Measurements from ENCODE around the gene FAM171A2. TPM values are rescaled to one million over a fixed set of nuclear protein-coding genes. Genes with fewer than 3 reads are reported as not detected.
A peak's percentile ranks its signal among the peaks of the same experiment; 100 is the strongest.

FAM171A2 gene
- total RNA-seq, 4 donors from 2014 or later, result 0.42 to 2.0 (median 1.2) TPM

- no peak for DNase-seq (ENCODE audit: extremely low spot score)
- H3K27me3 ChIP-seq, result peaks cover 0 to 26% (median 2%) of the 10 kb centered on the region in 4 donors
- 0% methylated on average over 11 of the region's 15 CpGs for WGBS
- no peaks in the 10 kb centered on the region for H3K36me3 ChIP-seq
- H3K4me3 ChIP-seq, result peak overlapping the region; percentile 50 to 58 (median 57)
- peak overlapping the region in 1 of 4 donors; percentile 67 for H3K27ac ChIP-seq (replicated peaks in 1 of 4)
- no peaks in the 10 kb centered on the region for H3K9me3 ChIP-seq
- peaks cover 16 to 25% (median 22%) of the 10 kb centered on the region in 4 donors for H3K4me1 ChIP-seq
- intact Hi-C loops (cut with DNase I), result no loop called here
- TF ChIP-seq POLR2AphosphoS5 (IDR thresholded peaks at IDR 0.05) (no peak), EP300 (IDR thresholded peaks at IDR 0.05) (no peak), CTCF (IDR thresholded peaks at IDR 0.05) (no peak), POLR2A (IDR thresholded peaks at IDR 0.05; ENCODE audit: low read depth) (no peak)
Observed at GRCh38 chr17:44308865-44309264, 54.8 kb downstream of the FAM171A2 start.

DNA sequence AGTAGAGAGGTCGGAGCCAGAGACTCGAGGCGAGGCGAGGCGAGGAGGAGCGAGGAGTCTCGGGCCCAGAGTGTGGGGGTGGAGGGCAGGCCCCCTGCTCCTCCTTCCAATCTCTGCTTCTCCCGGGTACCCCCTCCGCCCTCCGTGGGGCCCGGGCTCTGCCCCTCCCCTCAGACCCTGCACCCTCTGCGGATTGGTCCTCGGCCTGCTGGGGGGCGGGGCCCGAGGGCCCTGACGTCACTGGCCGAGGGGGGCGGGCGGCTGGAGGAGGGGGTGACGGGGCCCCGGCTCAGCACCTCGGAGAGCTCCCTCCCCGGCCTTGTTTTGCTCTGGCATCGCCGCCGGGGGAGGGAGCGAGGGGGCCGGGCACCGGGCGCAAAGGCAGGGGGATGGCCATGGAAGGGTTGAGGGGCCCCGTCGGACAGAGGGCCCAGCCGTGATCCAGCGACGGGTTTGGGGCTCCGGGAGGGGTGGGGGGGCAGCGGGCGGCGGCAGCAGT lies 55.3 kb downstream of the FAM171A2 start, which contains the start of gene RUNDC3A:
TSS of gene RUNDC3A (plus strand) at position 282 of the 499 bp plus-strand sequence. CDS start 232 bp downstream, outside the sequence.
- TF ChIP-seq EP300 (IDR thresholded peaks at IDR 0.05), result no peak
- peak in 1 of 2 donors; percentile 43 for TF ChIP-seq POLR2AphosphoS5 (IDR thresholded peaks at IDR 0.05)
- no peak for TF ChIP-seq POLR2A (IDR thresholded peaks at IDR 0.05; ENCODE audit: low read depth)
- TF ChIP-seq CTCF (IDR thresholded peaks at IDR 0.05), result peak in 1 of 3 experiments; percentile 10
- no peaks in the 10 kb centered on the region for H3K36me3 ChIP-seq
- peaks cover 16 to 25% (median 22%) of the 10 kb centered on the region in 4 donors for H3K4me1 ChIP-seq
- peak; percentile 95 for DNase-seq (ENCODE audit: extremely low spot score)
- intact Hi-C loops (cut with DNase I), result no loop called here
- H3K27ac ChIP-seq (replicated peaks in 1 of 4), result peak within 1 kb of the TSS; percentile 54 to 76 (median 68)
- peaks cover 0 to 21% (median 0%) of the 10 kb centered on the region in 4 donors for H3K27me3 ChIP-seq
- H3K9me3 ChIP-seq, result no peaks in the 10 kb centered on the region
- 0% methylated on average over 14 of the region's 39 CpGs for WGBS
- peak within 1 kb of the TSS; percentile 50 to 58 (median 57) for H3K4me3 ChIP-seq

DNA sequence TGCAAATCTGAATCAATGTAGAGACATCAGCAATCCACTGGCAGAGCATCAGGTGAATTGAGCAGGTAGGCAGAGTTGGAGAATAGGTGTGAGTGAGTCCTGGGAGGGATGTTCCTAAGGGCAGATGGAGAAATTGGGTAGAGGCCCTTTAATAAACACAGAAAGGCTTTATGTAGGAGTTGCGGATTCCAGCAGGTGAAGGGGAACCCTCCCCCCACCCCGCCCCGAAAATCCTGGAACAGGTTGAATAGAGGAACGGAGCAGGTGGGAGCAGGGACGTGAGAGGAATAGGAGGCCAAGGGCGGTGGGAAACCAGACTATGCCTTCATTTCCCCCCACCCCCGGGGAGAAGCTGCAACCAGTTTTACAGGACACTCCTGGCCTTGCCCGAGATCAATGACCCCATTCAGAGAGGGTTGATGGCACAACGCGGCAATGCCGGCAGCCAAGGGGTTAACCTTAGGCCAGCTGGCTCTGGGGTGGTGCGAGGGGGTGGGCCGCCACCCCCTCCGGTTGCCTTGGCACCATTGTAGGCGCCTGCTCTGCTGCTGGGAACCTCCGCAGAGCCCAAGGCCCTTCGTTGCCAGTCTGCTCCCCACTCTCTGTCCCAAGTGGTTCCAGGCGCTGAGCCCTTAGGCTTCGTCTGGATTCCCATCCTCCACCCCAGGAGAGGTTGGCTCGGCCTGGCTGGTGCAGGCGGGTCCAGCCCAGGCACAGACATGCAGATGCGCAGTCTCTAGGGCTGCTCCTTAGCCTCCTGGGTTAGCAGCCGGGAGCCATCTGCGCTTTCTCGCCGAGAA lies 56.1 kb downstream of the FAM171A2 start:
- TF ChIP-seq EP300 (IDR thresholded peaks at IDR 0.05), result no peak
- WGBS, result 13% methylated on average over 8 of the region's 26 CpGs
- no peak for DNase-seq (ENCODE audit: extremely low spot score)
- H3K4me1 ChIP-seq, result peaks cover 16 to 25% (median 22%) of the 10 kb centered on the region in 4 donors
- H3K27me3 ChIP-seq, result peaks cover 0 to 13% (median 0%) of the 10 kb centered on the region in 4 donors
- intact Hi-C loops (cut with DNase I), result no loop called here
- peak overlapping the region; percentile 50 to 58 (median 57) for H3K4me3 ChIP-seq
- H3K36me3 ChIP-seq, result no peaks in the 10 kb centered on the region
- peak overlapping the region; percentile 54 to 76 (median 68) for H3K27ac ChIP-seq (replicated peaks in 1 of 4)
- no peaks in the 10 kb centered on the region for H3K9me3 ChIP-seq

GRCh38 chr17:44304651-44305050 lies 59.0 kb downstream of the FAM171A2 start:
- Histone ChIP-seq H3K9me3 (no peaks in the 10 kb centered on the region), H3K27me3 (peaks cover 0 to 23% (median 0%) of the 10 kb centered on the region in 4 donors), H3K27ac (replicated peaks in 1 of 4) (no peak overlapping the region), H3K4me3 (no peak overlapping the region), H3K36me3 (no peaks in the 10 kb centered on the region), H3K4me1 (peaks cover 16 to 25% (median 22%) of the 10 kb centered on the region in 4 donors)
- intact Hi-C loops (cut with DNase I), result no loop called here
- no peak for DNase-seq (ENCODE audit: extremely low spot score)
- TF ChIP-seq POLR2A (IDR thresholded peaks at IDR 0.05; ENCODE audit: low read depth) (no peak), CTCF (IDR thresholded peaks at IDR 0.05) (no peak), EP300 (IDR thresholded peaks at IDR 0.05) (no peak), POLR2AphosphoS5 (IDR thresholded peaks at IDR 0.05) (no peak)

Small RNA genes within 50 kb of the gene (small RNA-seq; reads per million reads assigned to genes)
- 0 reads per million in 3 donors for gene RF00012
- 0 reads per million in 3 donors for gene RN7SL258P
- gene RNU6-453P, result 0 to 0.19 (median 0.08) reads per million in 3 donors

Other genes starting within 250 kb of the FAM171A2 start
- 100 to 1,000 TPM in 3 of 4 donors, 10 to 100 TPM in 1; 75.6 to 237 (median 130) TPM for gene HDAC5, start 240.2 kb downstream of the FAM171A2 start, total RNA-seq
- 1 to 10 TPM; 1.7 to 4.6 (median 2.6) TPM for gene HROB, start 221.9 kb downstream of the FAM171A2 start, total RNA-seq
- gene ASB16, start 193.1 kb downstream of the FAM171A2 start, total RNA-seq, result 10 to 100 TPM in 1 of 4 donors, 1 to 10 TPM in 3; 3.3 to 10.8 (median 6.0) TPM
- gene TMUB2, start 176.9 kb downstream of the FAM171A2 start, total RNA-seq, result 10 to 100 TPM; 25.3 to 50.3 (median 33.4) TPM
- 10 to 100 TPM; 41.9 to 72.6 (median 50.0) TPM for gene ATXN7L3, start 164.0 kb downstream of the FAM171A2 start, total RNA-seq
- 10 to 100 TPM; 48.7 to 78.8 (median 66.1) TPM for gene UBTF, start 144.2 kb downstream of the FAM171A2 start, total RNA-seq
- gene SLC4A1, start 95.7 kb downstream of the FAM171A2 start, total RNA-seq, result 1 to 10 TPM in 1 of 4 donors, under 1 TPM in 2, not detected in 1; 0.11 to 2.0 (median 0.19) TPM
- gene RUNDC3A, start 55.3 kb downstream of the FAM171A2 start, total RNA-seq, result 1 to 10 TPM in 3 of 4 donors, under 1 TPM in 1; 0.42 to 2.8 (median 1.7) TPM
- 10 to 100 TPM; 41.1 to 69.0 (median 56.8) TPM for gene SLC25A39, start 39.0 kb downstream of the FAM171A2 start, total RNA-seq
- gene GRN, start 18.6 kb downstream of the FAM171A2 start, total RNA-seq, result 100 to 1,000 TPM; 169 to 313 (median 260) TPM
- gene ITGA2B, start 25.8 kb upstream of the FAM171A2 start, total RNA-seq, result 1 to 10 TPM in 2 of 4 donors, under 1 TPM in 2; 0.42 to 1.7 (median 1.0) TPM
- 10 to 100 TPM; 21.0 to 51.1 (median 27.9) TPM for gene GPATCH8, start 139.6 kb upstream of the FAM171A2 start, total RNA-seq
- gene FZD2, start 193.6 kb upstream of the FAM171A2 start, total RNA-seq, result 1 to 10 TPM; 1.7 to 3.4 (median 1.9) TPM

Measured in esophagus muscularis mucosa (tissue), 4 donors.